IgD-negative memory B cell (primary cell): ENCODE measurements around the gene DYNLL2. TPM values are rescaled to one million over a fixed set of nuclear protein-coding genes. Genes with fewer than 3 reads are reported as not detected.

ENCODE experiments used
- H3K27ac Mint-ChIP-seq, 3 donors: one replicate each; pipeline ENCODE4 v1.8.0; 2020 to 2022; ENCODE audit warnings: mild to moderate bottlenecking in 3 of 3, mixed read lengths in 3 of 3, moderate library complexity in 1 of 3
- H3K27me3 Mint-ChIP-seq: one replicate; pipeline ENCODE4 v1.8.0; 2021; ENCODE audit warnings: mixed read lengths
- H3K36me3 Mint-ChIP-seq: one replicate; pipeline ENCODE4 v1.8.0; 2020; ENCODE audit warnings: mild to moderate bottlenecking, mixed read lengths
- H3K4me1 Mint-ChIP-seq, 3 donors: one replicate each; pipeline ENCODE4 v1.8.0; 2020 to 2022; ENCODE audit warnings: mixed read lengths in 3 of 3, mild to moderate bottlenecking in 1 of 3
- H3K4me3 Mint-ChIP-seq, 4 donors: one replicate each; pipeline ENCODE4 v1.8.0; 2020 to 2022; ENCODE audit warnings: mild to moderate bottlenecking in 4 of 4, mixed read lengths in 4 of 4, moderate library complexity in 3 of 4
- H3K9me3 Mint-ChIP-seq, 3 donors: one replicate each; pipeline ENCODE4 v1.8.0; 2020 to 2021; ENCODE audit warnings: mixed read lengths in 3 of 3, mild to moderate bottlenecking in 1 of 3
- polyA plus RNA-seq: library from polyadenylated mRNA; unstranded; fragments of 300-500 nt; fragmentation: Illumina TruSeq; gene quantifications from one replicate; pipeline ENCODE4 v1.2.3, GENCODE V29; 2021

DYNLL2 gene
- polyA plus RNA-seq, 1 donor from 2014 or later: 0.55 TPM

- Mint-ChIP-seq H3K9me3 (peaks cover 12 to 27% (median 17%) of the 10 kb centered on the region in 3 donors), H3K4me3 (no peak overlapping the region), H3K27me3 (peaks cover 19% of the 10 kb centered on the region), H3K27ac (no peak overlapping the region), H3K36me3 (peaks cover 3% of the 10 kb centered on the region), H3K4me1 (no peaks in the 10 kb centered on the region)
These were observed 61.6 kb downstream of the DYNLL2 start for GRCh38 chr17:58144801-58145200.

Other genes with a start within 250 kb of the DYNLL2 start
- gene MRPS23, start 233.4 kb upstream of the DYNLL2 start, polyA plus RNA-seq: 42.9 TPM
- not detected for gene CUEDC1, start 128.0 kb upstream of the DYNLL2 start, polyA plus RNA-seq
- gene VEZF1, start 95.2 kb upstream of the DYNLL2 start, polyA plus RNA-seq: 38.3 TPM
- 57.3 TPM for gene SRSF1, start 76.2 kb upstream of the DYNLL2 start, polyA plus RNA-seq
- 0.11 TPM for gene OR4D1, start 65.0 kb downstream of the DYNLL2 start, polyA plus RNA-seq
- not detected for gene OR4D2, start 83.6 kb downstream of the DYNLL2 start, polyA plus RNA-seq
- not detected for gene EPX, start 109.3 kb downstream of the DYNLL2 start, polyA plus RNA-seq
- gene MKS1, start 135.8 kb downstream of the DYNLL2 start, polyA plus RNA-seq: 5.9 TPM
- not detected for gene LPO, start 155.2 kb downstream of the DYNLL2 start, polyA plus RNA-seq
- gene MPO, start 197.5 kb downstream of the DYNLL2 start, polyA plus RNA-seq: not detected
- gene TSPOAP1, start 245.4 kb downstream of the DYNLL2 start, polyA plus RNA-seq: 1.3 TPM